ENCODE data around the gene SUPV3L1. TPM values are rescaled to one million over a fixed set of nuclear protein-coding genes. Genes with fewer than 3 reads are reported as not detected.
A peak's percentile ranks its signal among the peaks of the same experiment; 100 is the strongest.

SUPV3L1 gene
- polyA plus RNA-seq, 1 donor from 2014 or later = 33.3 TPM

DNA sequence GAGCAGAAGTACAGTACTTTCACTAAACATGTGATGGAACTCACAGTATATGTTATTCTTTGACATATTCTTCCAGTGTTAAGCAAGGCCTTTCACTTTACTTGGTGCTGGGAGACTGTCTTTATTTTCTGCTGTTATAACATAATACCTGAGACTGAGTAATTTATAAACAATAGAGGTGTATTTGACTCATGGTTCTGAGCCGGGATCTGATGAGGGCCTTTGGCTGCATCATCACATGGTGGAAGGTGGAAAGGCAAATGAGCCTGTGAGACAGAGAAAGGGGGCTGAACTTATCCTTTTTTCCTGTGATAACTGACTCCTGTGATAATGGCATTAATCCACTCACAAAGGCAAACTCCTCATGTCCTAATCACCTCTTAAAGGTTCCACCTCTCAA lies 1.4 kb downstream of the SUPV3L1 start:
- Histone ChIP-seq H2AFZ (ENCODE audit: low read depth, low read length) (no peak overlapping the region), H3K4me2 (ENCODE audit: low read length) (peak overlapping the region; percentile 93), H3F3A (ENCODE audit: insufficient read depth, low read length, poor library complexity, severe bottlenecking) (no peaks in the 10 kb centered on the region), H3K9ac (ENCODE audit: low read length) (peak overlapping the region; percentile 83), H3K27me3 (ENCODE audit: insufficient read depth, low read depth, low read length) (no peaks in the 10 kb centered on the region), H3K27ac (ENCODE audit: low read length) (no peak overlapping the region), H3K4me3 (ENCODE audit: low read length) (peak overlapping the region; percentile 75), H3K36me3 (ENCODE audit: insufficient read depth, low read length) (no peaks in the 10 kb centered on the region), H3K9me3 (ENCODE audit: low read length) (no peaks in the 10 kb centered on the region), H4K20me1 (ENCODE audit: insufficient read depth) (no peaks in the 10 kb centered on the region), H3K9me2 (ENCODE audit: insufficient read depth, low read length) (no peaks in the 10 kb centered on the region), H3K79me2 (replicated peaks; ENCODE audit: insufficient read depth, low read length) (peaks cover 32% of the 10 kb centered on the region)
- TF ChIP-seq, protein P1, sequence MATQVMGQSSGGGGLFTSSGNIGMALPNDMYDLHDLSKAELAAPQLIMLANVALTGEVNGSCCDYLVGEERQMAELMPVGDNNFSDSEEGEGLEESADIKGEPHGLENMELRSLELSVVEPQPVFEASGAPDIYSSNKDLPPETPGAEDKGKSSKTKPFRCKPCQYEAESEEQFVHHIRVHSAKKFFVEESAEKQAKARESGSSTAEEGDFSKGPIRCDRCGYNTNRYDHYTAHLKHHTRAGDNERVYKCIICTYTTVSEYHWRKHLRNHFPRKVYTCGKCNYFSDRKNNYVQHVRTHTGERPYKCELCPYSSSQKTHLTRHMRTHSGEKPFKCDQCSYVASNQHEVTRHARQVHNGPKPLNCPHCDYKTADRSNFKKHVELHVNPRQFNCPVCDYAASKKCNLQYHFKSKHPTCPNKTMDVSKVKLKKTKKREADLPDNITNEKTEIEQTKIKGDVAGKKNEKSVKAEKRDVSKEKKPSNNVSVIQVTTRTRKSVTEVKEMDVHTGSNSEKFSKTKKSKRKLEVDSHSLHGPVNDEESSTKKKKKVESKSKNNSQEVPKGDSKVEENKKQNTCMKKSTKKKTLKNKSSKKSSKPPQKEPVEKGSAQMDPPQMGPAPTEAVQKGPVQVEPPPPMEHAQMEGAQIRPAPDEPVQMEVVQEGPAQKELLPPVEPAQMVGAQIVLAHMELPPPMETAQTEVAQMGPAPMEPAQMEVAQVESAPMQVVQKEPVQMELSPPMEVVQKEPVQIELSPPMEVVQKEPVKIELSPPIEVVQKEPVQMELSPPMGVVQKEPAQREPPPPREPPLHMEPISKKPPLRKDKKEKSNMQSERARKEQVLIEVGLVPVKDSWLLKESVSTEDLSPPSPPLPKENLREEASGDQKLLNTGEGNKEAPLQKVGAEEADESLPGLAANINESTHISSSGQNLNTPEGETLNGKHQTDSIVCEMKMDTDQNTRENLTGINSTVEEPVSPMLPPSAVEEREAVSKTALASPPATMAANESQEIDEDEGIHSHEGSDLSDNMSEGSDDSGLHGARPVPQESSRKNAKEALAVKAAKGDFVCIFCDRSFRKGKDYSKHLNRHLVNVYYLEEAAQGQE (IDR thresholded peaks at IDR 0.05; ENCODE audit: borderline replicate concordance) = no peak
- TF ChIP-seq EP300 (conservative IDR thresholded peaks at IDR 0.05; ENCODE audit: poor library complexity, severe bottlenecking) (no peak), EZH2 (IDR thresholded peaks at IDR 0.05; ENCODE audit: borderline replicate concordance, insufficient read depth, low read length, poor library complexity, severe bottlenecking) (no peak), MXI1 (conservative IDR thresholded peaks at IDR 0.05; ENCODE audit: poor library complexity, severe bottlenecking) (no peak), SMC3 (conservative IDR thresholded peaks at IDR 0.05; ENCODE audit: poor library complexity) (no peak), TAF1 (IDR thresholded peaks at IDR 0.05; ENCODE audit: low read depth) (no peak), RAD21 (conservative IDR thresholded peaks at IDR 0.05) (no peak), POLR2AphosphoS5 (IDR thresholded peaks at IDR 0.05) (no peak)
- TF ChIP-seq, protein P2, sequence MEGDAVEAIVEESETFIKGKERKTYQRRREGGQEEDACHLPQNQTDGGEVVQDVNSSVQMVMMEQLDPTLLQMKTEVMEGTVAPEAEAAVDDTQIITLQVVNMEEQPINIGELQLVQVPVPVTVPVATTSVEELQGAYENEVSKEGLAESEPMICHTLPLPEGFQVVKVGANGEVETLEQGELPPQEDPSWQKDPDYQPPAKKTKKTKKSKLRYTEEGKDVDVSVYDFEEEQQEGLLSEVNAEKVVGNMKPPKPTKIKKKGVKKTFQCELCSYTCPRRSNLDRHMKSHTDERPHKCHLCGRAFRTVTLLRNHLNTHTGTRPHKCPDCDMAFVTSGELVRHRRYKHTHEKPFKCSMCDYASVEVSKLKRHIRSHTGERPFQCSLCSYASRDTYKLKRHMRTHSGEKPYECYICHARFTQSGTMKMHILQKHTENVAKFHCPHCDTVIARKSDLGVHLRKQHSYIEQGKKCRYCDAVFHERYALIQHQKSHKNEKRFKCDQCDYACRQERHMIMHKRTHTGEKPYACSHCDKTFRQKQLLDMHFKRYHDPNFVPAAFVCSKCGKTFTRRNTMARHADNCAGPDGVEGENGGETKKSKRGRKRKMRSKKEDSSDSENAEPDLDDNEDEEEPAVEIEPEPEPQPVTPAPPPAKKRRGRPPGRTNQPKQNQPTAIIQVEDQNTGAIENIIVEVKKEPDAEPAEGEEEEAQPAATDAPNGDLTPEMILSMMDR (IDR thresholded peaks at IDR 0.05; ENCODE audit: poor library complexity, severe bottlenecking) = no peak

DNA sequence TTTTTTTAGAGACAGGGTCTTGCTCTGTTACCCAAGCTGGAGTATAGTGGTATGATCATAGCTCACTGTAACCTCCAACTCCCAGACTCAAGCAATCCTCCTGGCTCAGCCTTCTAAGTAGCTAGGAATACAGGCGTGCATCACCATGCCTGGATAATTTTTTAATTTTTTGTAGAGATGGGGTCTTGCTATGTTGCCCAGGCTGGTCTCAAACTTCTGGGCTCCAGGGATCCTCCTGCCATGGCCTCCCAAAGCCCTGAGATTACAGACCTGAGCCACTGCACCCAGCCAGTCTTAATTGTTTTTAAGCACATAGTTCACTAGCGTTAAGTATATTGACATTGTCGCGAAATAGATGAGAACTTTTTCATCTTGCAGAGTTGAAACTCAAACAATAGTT lies 2.0 kb downstream of the SUPV3L1 start:
- no peak for TF ChIP-seq RAD21 (conservative IDR thresholded peaks at IDR 0.05)
- TF ChIP-seq TAF1 (IDR thresholded peaks at IDR 0.05; ENCODE audit: low read depth) = no peak
- Histone ChIP-seq H3F3A (ENCODE audit: insufficient read depth, low read length, poor library complexity, severe bottlenecking) (no peaks in the 10 kb centered on the region), H3K79me2 (replicated peaks; ENCODE audit: insufficient read depth, low read length) (peaks cover 32% of the 10 kb centered on the region), H3K9ac (ENCODE audit: low read length) (no peak overlapping the region), H3K36me3 (ENCODE audit: insufficient read depth, low read length) (no peaks in the 10 kb centered on the region), H4K20me1 (ENCODE audit: insufficient read depth) (no peaks in the 10 kb centered on the region), H3K9me3 (ENCODE audit: low read length) (no peaks in the 10 kb centered on the region), H3K27me3 (ENCODE audit: insufficient read depth, low read depth, low read length) (no peaks in the 10 kb centered on the region), H3K4me3 (ENCODE audit: low read length) (no peak overlapping the region), H2AFZ (ENCODE audit: low read depth, low read length) (no peak overlapping the region), H3K27ac (ENCODE audit: low read length) (no peak overlapping the region), H3K4me2 (ENCODE audit: low read length) (no peak overlapping the region), H3K9me2 (ENCODE audit: insufficient read depth, low read length) (no peaks in the 10 kb centered on the region)

DNA sequence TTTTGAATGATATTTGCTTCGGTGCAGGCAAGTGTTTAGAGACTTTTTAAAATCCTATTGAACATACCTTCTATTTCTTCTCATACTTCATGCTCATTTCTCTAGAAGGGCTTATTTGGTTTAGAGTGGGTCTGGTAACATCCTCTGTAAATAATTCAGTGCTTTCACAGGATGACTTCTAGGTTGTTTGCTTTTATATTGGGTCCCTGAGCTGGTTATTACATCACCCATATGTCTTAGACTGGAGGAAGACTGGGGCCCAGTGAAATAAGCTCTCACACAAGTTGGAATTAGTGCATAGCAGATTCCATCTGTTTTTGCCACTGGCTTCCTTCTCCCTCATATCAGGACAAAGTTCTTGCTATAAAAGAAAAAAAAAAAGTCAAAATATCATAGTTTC lies 6.5 kb downstream of the SUPV3L1 start:
- Histone ChIP-seq H2AFZ (ENCODE audit: low read depth, low read length) (no peak overlapping the region), H3K79me2 (replicated peaks; ENCODE audit: insufficient read depth, low read length) (peaks cover 17% of the 10 kb centered on the region), H3F3A (ENCODE audit: insufficient read depth, low read length, poor library complexity, severe bottlenecking) (no peaks in the 10 kb centered on the region), H3K4me3 (ENCODE audit: low read length) (no peak overlapping the region), H3K27me3 (ENCODE audit: insufficient read depth, low read depth, low read length) (no peaks in the 10 kb centered on the region), H3K9ac (ENCODE audit: low read length) (no peak overlapping the region), H3K9me3 (ENCODE audit: low read length) (no peaks in the 10 kb centered on the region), H3K9me2 (ENCODE audit: insufficient read depth, low read length) (no peaks in the 10 kb centered on the region), H3K27ac (ENCODE audit: low read length) (no peak overlapping the region), H4K20me1 (ENCODE audit: insufficient read depth) (no peaks in the 10 kb centered on the region), H3K4me2 (ENCODE audit: low read length) (no peak overlapping the region), H3K36me3 (ENCODE audit: insufficient read depth, low read length) (no peaks in the 10 kb centered on the region)
- TF ChIP-seq, protein P1 (IDR thresholded peaks at IDR 0.05; ENCODE audit: borderline replicate concordance) = no peak
- TF ChIP-seq EZH2 (IDR thresholded peaks at IDR 0.05; ENCODE audit: borderline replicate concordance, insufficient read depth, low read length, poor library complexity, severe bottlenecking) = no peak
- no peak for TF ChIP-seq EP300 (conservative IDR thresholded peaks at IDR 0.05; ENCODE audit: poor library complexity, severe bottlenecking)
- no peak for TF ChIP-seq SMC3 (conservative IDR thresholded peaks at IDR 0.05; ENCODE audit: poor library complexity)
- no peak for TF ChIP-seq TAF1 (IDR thresholded peaks at IDR 0.05; ENCODE audit: low read depth)
